Activated naive CD4-positive, alpha-beta T cell treated with anti-CD3 and anti-CD28 coated beads for 36 hours (primary cell): ENCODE measurements around the gene ANTXR1. TPM values are rescaled to one million over a fixed set of nuclear protein-coding genes. Genes with fewer than 3 reads are reported as not detected.
"Not testable (repeated sequence)": the region's sequence is repeated elsewhere in the genome, so short reads cannot be mapped to it uniquely, and the experiment has no call there.

Source experiments
- CTCF ChIA-PET: fragments of 350-600 bp; sonication (Branson Sonifier 250); formaldehyde crosslinking; loops from one replicate; lab custom pipeline; 2021; ENCODE audit warnings: antibody characterized with exemption; lab: Charles Lee
- DNase-seq: peaks from one replicate; pipeline ENCODE4 v3.0.0-alpha.2; 2020
- H3K27ac Mint-ChIP-seq: one replicate; pipeline ENCODE4 v1.8.0; 2021; ENCODE audit warnings: mild to moderate bottlenecking, mixed read lengths
- H3K27me3 Mint-ChIP-seq: one replicate; pipeline ENCODE4 v1.8.0; 2021; ENCODE audit warnings: low read depth, mixed read lengths
- H3K36me3 Mint-ChIP-seq: one replicate; pipeline ENCODE4 v1.8.0; 2021; ENCODE audit warnings: low read depth, mixed read lengths
- H3K4me1 Mint-ChIP-seq: one replicate; pipeline ENCODE4 v1.8.0; 2021; ENCODE audit warnings: low read depth, mixed read lengths
- H3K4me3 Mint-ChIP-seq: one replicate; pipeline ENCODE4 v1.8.0; 2021; ENCODE audit warnings: mild to moderate bottlenecking, moderate library complexity, mixed read lengths
- H3K9me3 Mint-ChIP-seq: one replicate; pipeline ENCODE4 v1.8.0; 2021; ENCODE audit warnings: mixed read lengths
- intact Hi-C: fragments of 100-400 bp; cut with micrococcal nuclease; formaldehyde crosslinking; loops from one replicate; pipeline ENCODE4 v1.15.1; 2023
- total RNA-seq, 2 experiments: library from RNA; stranded (reverse); gene quantifications; one replicate each; pipeline ENCODE4 v1.2.3, GENCODE V29; 2021

Gene ANTXR1
- total RNA-seq, 2 experiments from 2014 or later: 0.17 TPM; not detected in 1

DNA sequence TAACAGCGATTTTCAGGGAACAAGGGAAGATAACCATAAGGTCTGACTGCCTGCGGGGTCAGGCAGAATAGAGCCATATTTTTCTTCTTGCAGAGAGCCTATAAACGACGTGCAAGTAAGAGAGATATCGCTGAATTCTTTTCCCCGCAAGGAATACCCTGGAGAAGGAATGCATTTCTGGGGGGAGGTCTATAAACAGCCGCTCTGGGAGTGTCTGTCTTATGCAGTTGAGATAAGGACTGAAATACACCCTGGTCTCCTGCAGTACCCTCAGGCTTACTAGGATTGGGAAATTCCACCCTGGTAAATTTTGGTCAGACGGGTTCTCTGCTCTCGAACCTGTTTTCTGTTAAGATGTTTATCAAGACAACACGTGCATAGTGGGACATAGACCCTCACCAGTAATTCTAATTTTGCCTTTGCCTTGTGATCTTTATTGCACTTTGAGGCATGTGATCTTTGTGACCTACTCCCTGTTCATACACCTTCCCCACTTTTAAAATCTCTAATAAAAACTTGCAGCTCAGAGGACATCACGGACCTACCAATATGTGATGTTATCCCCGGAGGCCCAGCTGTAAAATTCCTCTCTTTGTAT, 247.1 kb downstream of the ANTXR1 start:
- H3K4me3 Mint-ChIP-seq, intact Hi-C loops: not testable (repeated sequence)
- H3K9me3 Mint-ChIP-seq: peaks cover 29% of the 10 kb centered on the region

DNA sequence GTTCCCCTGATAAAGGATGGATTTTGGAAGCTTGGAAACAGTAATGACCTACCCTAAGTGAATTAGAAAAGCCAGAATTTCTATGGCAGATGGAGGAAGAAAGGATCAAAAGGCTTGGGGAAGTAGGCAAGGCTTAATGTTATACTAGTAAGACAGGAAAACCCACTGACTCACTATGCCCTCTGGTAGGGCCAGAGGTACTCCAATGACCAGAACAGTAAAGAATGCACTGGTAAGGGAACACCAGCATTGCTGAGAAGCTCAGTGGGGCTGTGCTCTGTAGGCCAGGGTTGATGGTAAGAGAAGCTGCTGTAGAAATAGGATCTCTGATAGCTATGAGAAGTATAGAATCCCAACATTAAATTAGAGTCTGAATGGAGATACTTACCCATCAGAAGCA, 247.7 kb downstream of the ANTXR1 start:
- CTCF ChIA-PET: no interaction called here
- DNase-seq: no peak
- peaks cover 29% of the 10 kb centered on the region for H3K9me3 Mint-ChIP-seq
- no peak overlapping the region for H3K4me3 Mint-ChIP-seq
- H3K4me1 Mint-ChIP-seq: no peaks in the 10 kb centered on the region
- peaks cover 18% of the 10 kb centered on the region for H3K27me3 Mint-ChIP-seq
- H3K36me3 Mint-ChIP-seq: no peaks in the 10 kb centered on the region
- intact Hi-C loops: no loop called here
- H3K27ac Mint-ChIP-seq: no peak overlapping the region

More for the DNA sequence above, 247.1 kb downstream of the ANTXR1 start:
- H3K36me3 Mint-ChIP-seq, H3K4me1 Mint-ChIP-seq, DNase-seq, H3K27ac Mint-ChIP-seq, CTCF ChIA-PET: not testable (repeated sequence)
- peaks cover 18% of the 10 kb centered on the region for H3K27me3 Mint-ChIP-seq

DNA sequence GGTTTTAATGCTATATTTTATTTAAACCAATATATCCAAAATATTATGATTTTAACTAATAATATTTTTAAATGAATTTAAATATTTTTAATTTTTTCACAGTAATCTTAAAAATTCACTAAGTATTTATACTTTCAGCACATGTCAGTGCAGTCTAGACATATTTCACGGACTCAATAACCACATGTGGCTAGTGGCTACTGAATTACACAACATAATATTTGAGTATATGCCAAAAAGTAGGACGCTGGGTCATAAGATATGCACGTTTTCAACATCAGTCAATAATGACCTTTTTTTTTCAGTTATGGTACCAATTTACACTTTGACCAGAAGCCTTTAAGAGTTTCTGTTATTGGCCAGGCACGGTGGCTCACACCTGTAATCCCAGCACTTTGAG, 256.4 kb downstream of the ANTXR1 start:
- H3K9me3 Mint-ChIP-seq: no peaks in the 10 kb centered on the region
- no peak overlapping the region for H3K27ac Mint-ChIP-seq
- H3K36me3 Mint-ChIP-seq: no peaks in the 10 kb centered on the region
- no peak overlapping the region for H3K4me3 Mint-ChIP-seq
- DNase-seq: no peak
- CTCF ChIA-PET: no interaction called here
- intact Hi-C loops: no loop called here
- no peaks in the 10 kb centered on the region for H3K4me1 Mint-ChIP-seq
- peaks cover 12% of the 10 kb centered on the region for H3K27me3 Mint-ChIP-seq

DNA sequence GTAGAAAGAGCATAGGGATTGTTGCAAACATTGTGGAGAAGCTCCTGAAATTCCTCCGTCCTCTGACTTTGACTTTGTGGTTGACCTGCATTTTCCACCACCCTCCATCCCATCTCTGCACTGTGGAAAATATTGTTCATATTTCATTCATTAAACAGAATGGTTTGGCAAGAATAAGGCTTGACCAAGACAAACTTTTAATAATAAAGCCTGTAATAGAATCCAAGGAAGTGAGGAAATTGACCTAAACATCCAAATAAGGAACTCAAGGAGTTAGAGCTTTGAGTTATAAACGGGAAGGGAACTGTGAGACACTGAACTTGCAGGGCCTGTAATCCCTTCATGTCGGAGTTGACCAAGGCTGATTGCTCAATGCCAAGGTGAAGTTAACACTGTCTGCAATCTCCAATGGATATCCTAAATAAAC, 258.9 kb downstream of the ANTXR1 start:
- DNase-seq: no peak
- Mint-ChIP-seq H3K36me3 (no peaks in the 10 kb centered on the region), H3K9me3 (no peaks in the 10 kb centered on the region), H3K27ac (no peak overlapping the region), H3K27me3 (peaks cover 15% of the 10 kb centered on the region), H3K4me1 (no peaks in the 10 kb centered on the region), H3K4me3 (no peak overlapping the region)
- CTCF ChIA-PET: interaction anchor here (0.6 kb wide), 1 partner anchor 14 kb away, joined by 3 read pairs; no protein-coding TSS in a partner anchor
- intact Hi-C loops: no loop called here

- Mint-ChIP-seq H3K27ac (no peak overlapping the region), H3K9me3 (no peaks in the 10 kb centered on the region), H3K4me1 (no peaks in the 10 kb centered on the region), H3K4me3 (no peak overlapping the region), H3K36me3 (no peaks in the 10 kb centered on the region), H3K27me3 (peaks cover 15% of the 10 kb centered on the region)
- intact Hi-C loops: no loop called here
- CTCF ChIA-PET: no interaction called here
- no peak for DNase-seq
Observed at GRCh38 chr2:69272803-69273471, 260.0 kb downstream of the ANTXR1 start.

GRCh38 chr2:69275490-69275889, 262.5 kb downstream of the ANTXR1 start:
- Mint-ChIP-seq H3K9me3 (no peaks in the 10 kb centered on the region), H3K27ac (no peak overlapping the region), H3K4me3 (no peak overlapping the region), H3K4me1 (no peaks in the 10 kb centered on the region), H3K27me3 (peaks cover 15% of the 10 kb centered on the region), H3K36me3 (no peaks in the 10 kb centered on the region)
- DNase-seq: no peak
- CTCF ChIA-PET: interaction anchor here (0.8 kb wide), 1 partner anchor 249 kb away, joined by 3 read pairs; no protein-coding TSS in a partner anchor
- intact Hi-C loops: no loop called here

DNA sequence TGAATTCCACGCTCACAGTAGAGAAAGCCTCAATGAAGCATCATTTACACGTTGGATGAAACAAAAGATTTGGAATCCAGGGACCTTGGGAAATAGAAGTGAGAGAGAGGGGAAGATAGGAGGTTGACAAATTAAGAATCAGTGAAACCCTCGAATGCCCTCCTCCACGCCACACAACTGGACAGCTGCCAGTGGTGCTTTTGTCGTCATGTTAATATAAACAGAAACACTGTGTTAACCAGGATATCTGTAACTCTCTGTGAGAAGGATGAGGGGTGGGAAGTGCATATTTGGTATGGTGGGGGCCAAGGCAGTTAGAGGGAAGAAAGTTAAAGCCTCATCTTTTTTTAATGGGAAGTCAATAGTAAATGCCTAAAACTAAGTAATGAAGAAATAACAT, 265.4 kb downstream of the ANTXR1 start:
- no peaks in the 10 kb centered on the region for H3K36me3 Mint-ChIP-seq
- H3K27ac Mint-ChIP-seq: no peak overlapping the region
- intact Hi-C loops: no loop called here
- H3K4me3 Mint-ChIP-seq: no peak overlapping the region
- CTCF ChIA-PET: no interaction called here
- H3K27me3 Mint-ChIP-seq: peaks cover 9% of the 10 kb centered on the region
- no peaks in the 10 kb centered on the region for H3K9me3 Mint-ChIP-seq
- no peaks in the 10 kb centered on the region for H3K4me1 Mint-ChIP-seq
- DNase-seq: no peak

GRCh38 chr2:69279211-69279610, 266.2 kb downstream of the ANTXR1 start:
- no peaks in the 10 kb centered on the region for H3K36me3 Mint-ChIP-seq

DNA sequence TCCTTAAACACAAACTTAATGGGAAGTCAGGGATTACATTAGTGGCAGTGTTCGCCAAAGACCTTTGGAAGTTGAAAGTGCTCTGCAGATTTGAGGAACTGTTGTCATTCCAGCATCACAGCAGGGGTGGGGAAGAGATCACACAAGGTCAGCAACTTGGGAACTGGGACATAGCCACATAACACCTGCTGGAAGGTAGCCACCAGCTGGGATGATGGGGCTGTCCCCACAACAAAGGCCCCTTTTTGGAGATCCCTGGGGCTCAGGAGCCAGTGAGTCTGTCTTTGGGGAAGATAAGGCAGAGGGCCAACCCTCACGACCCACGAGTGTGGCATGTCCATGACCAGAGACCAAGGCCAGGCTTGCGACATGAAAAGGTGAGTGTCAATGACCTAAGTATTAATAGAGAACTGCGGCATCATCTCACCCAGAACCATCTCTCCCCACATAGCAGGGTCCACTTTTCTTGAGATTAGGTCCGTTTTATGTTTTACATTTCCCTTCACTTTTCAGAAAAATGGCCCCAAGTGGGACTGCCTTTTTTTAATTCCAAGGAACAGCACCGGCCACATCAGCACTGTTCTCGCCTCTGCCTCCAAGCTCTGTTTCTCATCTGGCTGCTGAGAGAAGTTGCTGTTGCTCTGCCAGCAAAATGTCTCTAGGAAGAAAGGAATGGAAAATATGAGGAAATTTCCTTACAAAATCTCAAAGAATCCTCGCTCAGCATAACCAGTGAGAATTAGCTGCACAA, 267.1 kb downstream of the ANTXR1 start:
- no peaks in the 10 kb centered on the region for H3K9me3 Mint-ChIP-seq
- H3K4me3 Mint-ChIP-seq: no peak overlapping the region
- CTCF ChIA-PET: no interaction called here
- intact Hi-C loops: no loop called here
- H3K4me1 Mint-ChIP-seq: no peaks in the 10 kb centered on the region
- no peak for DNase-seq
- H3K27me3 Mint-ChIP-seq: peaks cover 9% of the 10 kb centered on the region
- H3K36me3 Mint-ChIP-seq: no peaks in the 10 kb centered on the region
- H3K27ac Mint-ChIP-seq: no peak overlapping the region

More at GRCh38 chr2:69279211-69279610, 266.2 kb downstream of the ANTXR1 start:
- Mint-ChIP-seq H3K4me1 (no peaks in the 10 kb centered on the region), H3K27ac (no peak overlapping the region), H3K27me3 (peaks cover 9% of the 10 kb centered on the region), H3K4me3 (no peak overlapping the region), H3K9me3 (no peaks in the 10 kb centered on the region)
- CTCF ChIA-PET: no interaction called here
- no peak for DNase-seq
- intact Hi-C loops: no loop called here

DNA sequence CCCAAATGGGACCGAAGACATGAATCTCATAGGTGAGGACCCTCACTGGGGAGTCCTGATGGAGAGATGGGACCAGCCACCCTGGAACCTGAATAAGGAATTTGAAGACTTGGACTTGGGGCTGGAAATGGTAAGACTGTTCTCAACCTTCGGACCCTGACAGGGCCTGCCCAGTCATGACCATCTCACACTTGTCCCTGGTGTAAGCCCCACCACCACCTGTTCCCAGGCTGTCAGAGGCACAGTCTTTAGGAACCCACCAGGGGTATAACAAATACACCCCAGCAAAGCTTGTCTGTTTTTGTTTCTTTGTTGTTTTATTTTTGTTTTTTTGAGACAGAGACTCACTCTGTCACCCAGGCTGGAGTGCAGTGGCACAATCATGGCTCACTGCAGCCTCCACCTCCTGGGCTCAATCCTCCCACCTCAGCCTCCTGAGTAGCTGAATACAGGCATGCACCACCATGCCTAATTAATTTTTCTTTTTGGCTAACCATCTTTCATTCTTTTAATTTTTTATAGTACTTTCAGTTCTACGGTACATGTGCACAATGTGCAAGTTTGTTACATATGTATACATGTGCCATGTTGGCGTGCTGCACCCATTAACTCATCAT, 267.9 kb downstream of the ANTXR1 start:
- peaks cover 4% of the 10 kb centered on the region for H3K27me3 Mint-ChIP-seq
- CTCF ChIA-PET: no interaction called here
- H3K4me3 Mint-ChIP-seq: no peak overlapping the region
- no peaks in the 10 kb centered on the region for H3K4me1 Mint-ChIP-seq
- DNase-seq: no peak
- H3K27ac Mint-ChIP-seq: no peak overlapping the region
- H3K9me3 Mint-ChIP-seq: no peaks in the 10 kb centered on the region
- no peaks in the 10 kb centered on the region for H3K36me3 Mint-ChIP-seq
- intact Hi-C loops: no loop called here

DNA sequence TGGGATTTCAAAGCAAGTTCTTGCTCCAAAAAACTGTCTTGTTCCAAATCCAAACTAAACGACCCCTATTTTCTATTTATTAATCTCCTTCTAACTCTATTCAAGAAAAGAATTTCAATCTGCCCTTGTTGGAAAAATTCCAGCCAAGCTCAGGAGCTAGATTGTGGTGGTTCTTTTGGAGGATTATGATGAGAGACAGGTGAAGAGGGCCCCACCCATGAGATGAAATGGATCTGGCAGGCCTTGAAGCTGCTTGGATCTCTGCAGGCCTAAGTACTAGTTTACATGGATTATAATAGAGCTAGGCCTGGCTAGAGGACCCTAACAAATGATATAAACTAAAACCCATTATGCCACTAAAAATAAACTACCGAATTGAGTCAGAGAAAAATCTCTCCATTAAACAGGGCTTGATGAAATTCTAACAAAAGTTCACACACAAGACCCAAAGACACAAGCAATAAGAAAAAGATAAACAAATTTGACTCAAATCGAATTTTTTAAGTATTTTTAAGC, 272.5 kb downstream of the ANTXR1 start:
- Mint-ChIP-seq H3K4me1 (no peaks in the 10 kb centered on the region), H3K4me3 (no peak overlapping the region), H3K27me3 (no peaks in the 10 kb centered on the region), H3K27ac (no peak overlapping the region), H3K9me3 (no peaks in the 10 kb centered on the region), H3K36me3 (no peaks in the 10 kb centered on the region)
- CTCF ChIA-PET: interaction anchor here (0.6 to 1.4 kb wide), 5 partner anchors 14 to 631 kb away, joined by 3 to 4 read pairs (median 3); no protein-coding TSS in a partner anchor
- intact Hi-C loops: loop anchor here (5.0 kb wide), 1 partner anchor 258 kb away; no protein-coding TSS in a partner anchor
- no peak for DNase-seq

GRCh38 chr2:69287544-69287943, 274.6 kb downstream of the ANTXR1 start:
- no peak overlapping the region for H3K27ac Mint-ChIP-seq
- intact Hi-C loops: loop anchor here (5.0 kb wide), 1 partner anchor 260 kb away; no protein-coding TSS in a partner anchor
- no peaks in the 10 kb centered on the region for H3K36me3 Mint-ChIP-seq
- no peaks in the 10 kb centered on the region for H3K9me3 Mint-ChIP-seq
- H3K27me3 Mint-ChIP-seq: no peaks in the 10 kb centered on the region
- CTCF ChIA-PET: interaction anchor here (1.0 kb wide), 1 partner anchor 344 kb away, joined by 3 read pairs; no protein-coding TSS in a partner anchor
- H3K4me1 Mint-ChIP-seq: no peaks in the 10 kb centered on the region
- H3K4me3 Mint-ChIP-seq: no peak overlapping the region
- DNase-seq: no peak
